GM12878 (cell line): ENCODE measurements around the gene LAMA5. TPM values are rescaled to one million over a fixed set of nuclear protein-coding genes. Genes with fewer than 3 reads are reported as not detected.
A peak's percentile ranks its signal among the peaks of the same experiment; 100 is the strongest.

Experiments
- ATAC-seq: fragments of 200-7000 bp; cut with Tn5 transposase; 3 replicates; pipeline ENCODE4 v1.9.1; 2020; ENCODE audit warnings: mild to moderate bottlenecking, moderate library complexity
- BruUV-seq: library from RNA; stranded (reverse); fragments of 400-500 nt; replicated peaks from 2 replicates; lab custom pipeline; 2021; lab: Mats Ljungman, UMichigan
- CTCF ChIA-PET: fragments of 300-600 bp; sonication (Branson Sonifier 250); formaldehyde crosslinking; extraction: SDS; loops from one replicate; lab custom pipeline; 2021; ENCODE audit warnings: inconsistent platforms; lab: Yijun Ruan, JAX
- POLR2A ChIA-PET: fragments of 350-600 bp; formaldehyde crosslinking; extraction: SDS; loops from one replicate; lab custom pipeline; 2021; ENCODE audit warnings: inconsistent platforms; lab: Charles Lee
- RAD21 ChIA-PET: fragments of 300-600 bp; sonication (Branson Sonifier 250); formaldehyde crosslinking; loops from one replicate; lab custom pipeline; 2023; ENCODE audit warnings: antibody characterized with exemption; ENCODE audit not compliant: unreplicated experiment; lab: Charles Lee
- SMC1A ChIA-PET: fragments of 300-600 bp; sonication (Branson Sonifier 250); formaldehyde crosslinking; loops from one replicate; lab custom pipeline; 2023; ENCODE audit not compliant: unreplicated experiment, uncharacterized antibody; lab: Charles Lee
- DNase-seq: peaks from one replicate; pipeline ENCODE4 v3.0.0-alpha.2; 2011; ENCODE audit warnings: low read depth, low spot score
- FAIRE-seq: peaks from 3 replicates; lab custom pipeline; 2011; peaks lifted over from hg19 to GRCh38; lab: Jason Lieb, UNC
- H2AFZ ChIP-seq: 2 replicates; pipeline ENCODE4 v1.6.0; 2011; ENCODE audit warnings: low read depth, low read length, control low read depth; ENCODE audit not compliant: control insufficient read depth
- H3K27ac ChIP-seq: 2 replicates; pipeline ENCODE4 v1.5.1; 2011; ENCODE audit warnings: control low read depth; ENCODE audit not compliant: control insufficient read depth, insufficient read depth
- H3K27me3 ChIP-seq, 2 experiments: replicated peaks in 1 of 2; 2 replicates each; pipeline versions ENCODE4 v1.6.0 to v1.6.1; 2011; ENCODE audit warnings: low read length in 1 of 2; ENCODE audit not compliant: control insufficient read depth in 2 of 2, insufficient read depth in 2 of 2
- H3K36me3 ChIP-seq, 2 experiments: 2 replicates each; pipeline ENCODE4 v1.5.1; 2011; ENCODE audit warnings: low read length in 1 of 2; ENCODE audit not compliant: control insufficient read depth in 2 of 2, insufficient read depth in 2 of 2
- H3K4me1 ChIP-seq: 2 replicates; pipeline ENCODE4 v1.6.1; 2011; ENCODE audit warnings: mild to moderate bottlenecking, low read length, moderate library complexity, mixed read lengths; ENCODE audit not compliant: control insufficient read depth, insufficient read depth
- H3K4me2 ChIP-seq: 2 replicates; pipeline ENCODE4 v1.6.0; 2011; ENCODE audit warnings: control low read depth; ENCODE audit not compliant: control insufficient read depth, insufficient read depth
- H3K4me3 ChIP-seq: fragments of 200-600 bp; sonication (generic); 2 replicates; pipeline ENCODE4 v1.5.1; 2016
- H3K79me2 ChIP-seq: 2 replicates; pipeline ENCODE4 v1.6.0; 2011; ENCODE audit warnings: low read length; ENCODE audit not compliant: control insufficient read depth, insufficient read depth
- H3K9ac ChIP-seq: 2 replicates; pipeline ENCODE4 v1.8.0; 2011; ENCODE audit warnings: low read length, control low read depth, mixed read lengths; ENCODE audit not compliant: control insufficient read depth, insufficient read depth
- H3K9me3 ChIP-seq: replicated peaks from 3 replicates; pipeline ENCODE4 v1.5.1; 2011; ENCODE audit warnings: mild to moderate bottlenecking, low read length; ENCODE audit not compliant: control insufficient read depth, insufficient read depth
- H4K20me1 ChIP-seq: 2 replicates; pipeline ENCODE4 v1.6.0; 2011; ENCODE audit not compliant: control insufficient read depth, insufficient read depth
- DPF2 ChIP-seq: fragments of 450-650 bp; IDR thresholded peaks from 2 replicates; pipeline ENCODE4 v1.6.1; 2017; ENCODE audit warnings: mild to moderate bottlenecking
- JUNB ChIP-seq: IDR thresholded peaks from 2 replicates; pipeline ENCODE4 v1.6.1; 2016; ENCODE audit warnings: antibody characterized with exemption, mild to moderate bottlenecking
- LARP7 ChIP-seq: fragments of 450-650 bp; IDR thresholded peaks from 2 replicates; pipeline ENCODE4 v1.6.1; 2017; ENCODE audit warnings: mild to moderate bottlenecking
- MXI1 ChIP-seq: fragments of 150-350 bp; IDR thresholded peaks from 2 replicates; pipeline ENCODE4 v1.6.1; 2011; ENCODE audit warnings: low read depth, mild to moderate bottlenecking, inconsistent platforms, low read length, improper control_type of control experiment
- NR2F1 ChIP-seq: fragments of 450-650 bp; conservative IDR thresholded peaks from 2 replicates; pipeline ENCODE4 v1.6.1; 2017; ENCODE audit warnings: mild to moderate bottlenecking
- USF1 ChIP-seq: IDR thresholded peaks from 2 replicates; pipeline ENCODE4 v1.6.1; 2011; ENCODE audit warnings: borderline replicate concordance, low read depth, mild to moderate bottlenecking, moderate library complexity, mixed read lengths, low read length; ENCODE audit not compliant: insufficient read depth; ENCODE audit errors: extremely low read length
- ZNF687 ChIP-seq: fragments of 450-650 bp; IDR thresholded peaks from 2 replicates; pipeline ENCODE4 v1.6.1; 2017; ENCODE audit warnings: mild to moderate bottlenecking, moderate library complexity
- WGBS: methylation state at CpG from one replicate; pipeline ENCODE4 v1.1.6; 2016; ENCODE audit warnings: low lambda C conversion rate; ENCODE audit not compliant: insufficient replicate concordance, insufficient coverage; ENCODE audit errors: missing lambda C conversion rate; 5-methylcytosine and 5-hydroxymethylcytosine counted together
- in situ Hi-C: fragments of 300-500 bp; cut with MboI; formaldehyde crosslinking; loops from 9 replicates; pipeline ENCODE4 v1.14.3; 2018; ENCODE audit warnings: mixed read lengths
- intact Hi-C: fragments of 100-400 bp; cut with micrococcal nuclease; formaldehyde crosslinking; loops from one replicate; pipeline ENCODE4 v1.14.2; 2022; ENCODE audit not compliant: unreplicated experiment
- polyA plus RNA-seq, 11 experiments: library from polyadenylated mRNA; depleted of rRNA in 4 of 11; unstranded in 6 of 11; stranded (reverse) in 5 of 11; fragments of >200 nt; fragmentation: Nextera tagmentation in 4 of 11; fragmentation: Illumina TruSeq in 1 of 11; extraction: Ambion mirVana in 4 of 11; extraction: Trizol in 1 of 11; gene quantifications; 1 replicate in 1 of 11; 2 replicates in 10 of 11; pipeline versions ENCODE4 v1.2.1 to v1.2.3, GENCODE V29; 2011 to 2016; ENCODE audit warnings: inconsistent platforms in 2 of 11, missing spikeins in 2 of 11, low read depth in 1 of 11
- total RNA-seq, 4 experiments: library from RNA; depleted of rRNA in 3 of 4; stranded (reverse); fragments of >200 nt in 3 of 4; fragmentation: Illumina TruSeq in 1 of 4; extraction: Trizol in 1 of 4; gene quantifications; 2 replicates each; pipeline versions ENCODE4 v1.2.1 to v1.2.3, GENCODE V29; 2013 to 2021

Gene LAMA5
- total and polyA plus RNA-seq, 10 of the 15 experiments (the other 5 are each of a cell fraction or from before 2014, with no cell fraction given): 0.09 to 3.1 (median 1.6) TPM; not detected in 3

- SMC1A ChIA-PET: no interaction called here
- CTCF ChIA-PET: no interaction called here
- no peak for ATAC-seq
- Histone ChIP-seq H2AFZ (no peak overlapping the region), H3K27ac (no peak overlapping the region), H3K27me3 (no peaks in the 10 kb centered on the region), H3K9me3 (no peaks in the 10 kb centered on the region; the same call in 2 of the 3 replicates), H4K20me1 (no peaks in the 10 kb centered on the region), H3K36me3 (no peaks in the 10 kb centered on the region; a peak in 1 of 4 replicates), H3K4me2 (no peak overlapping the region), H3K4me3 (no peak overlapping the region), H3K9ac (no peak overlapping the region), H3K79me2 (no peaks in the 10 kb centered on the region), H3K4me1 (no peaks in the 10 kb centered on the region)
- no peak for FAIRE-seq
- POLR2A ChIA-PET: no interaction called here
- RAD21 ChIA-PET: no interaction called here
- BruUV-seq: no TSS peak
- in situ Hi-C loops: no loop called here
- intact Hi-C loops: no loop called here
- DNase-seq: no peak
- TF ChIP-seq MXI1 (no peak), NR2F1 (no peak), ZNF687 (no peak), DPF2 (no peak), JUNB (no peak), USF1 (peak; percentile 37), LARP7 (no peak)
- WGBS: 75% methylated on average over 43 of the region's 43 CpGs
Observed at GRCh38 chr20:62352402-62353288, 14.5 kb downstream of the LAMA5 start.
